ENCODE data around the gene SERINC2.
A peak's percentile ranks its signal among the peaks of the same experiment; 100 is the strongest.
"Not testable (repeated sequence)": the region's sequence is repeated elsewhere in the genome, so short reads cannot be mapped to it uniquely, and the experiment has no call there.

The SERINC2 gene

GRCh38 chr1:31471452-31472313 lies 58.7 kb downstream of the SERINC2 start:
- DNase-seq (ENCODE audit: low spot score), result peak; percentile 80

GRCh38 chr1:31472314-31472651 lies 59.3 kb downstream of the SERINC2 start:
- not testable (repeated sequence) for DNase-seq (ENCODE audit: low spot score)

- not testable (repeated sequence) for DNase-seq (ENCODE audit: low spot score)
These were observed 59.7 kb downstream of the SERINC2 start for GRCh38 chr1:31472673-31473072.

GRCh38 chr1:31473508-31473907 lies 60.5 kb downstream of the SERINC2 start:
- not testable (repeated sequence) for DNase-seq (ENCODE audit: low spot score)

- not testable (repeated sequence) for DNase-seq (ENCODE audit: low spot score)
These were observed 61.6 kb downstream of the SERINC2 start for GRCh38 chr1:31474567-31474966.

- peak; percentile 37 for DNase-seq (ENCODE audit: low spot score)
These were observed 64.2 kb downstream of the SERINC2 start for GRCh38 chr1:31476891-31477846.

GRCh38 chr1:31478167-31478566 lies 65.2 kb downstream of the SERINC2 start:
- DNase-seq (ENCODE audit: low spot score), result no peak

- no peak for DNase-seq (ENCODE audit: low spot score)
These were observed 66.8 kb downstream of the SERINC2 start for GRCh38 chr1:31479811-31480210.

- not testable (repeated sequence) for DNase-seq (ENCODE audit: low spot score)
These were observed 67.4 kb downstream of the SERINC2 start for GRCh38 chr1:31480426-31480825.

GRCh38 chr1:31482482-31483011 lies 69.5 kb downstream of the SERINC2 start:
- no peak for DNase-seq (ENCODE audit: low spot score)

- DNase-seq (ENCODE audit: low spot score), result peak; percentile 41
These were observed 70.3 kb downstream of the SERINC2 start for GRCh38 chr1:31483012-31483946.

Measured in SW480 (cell line).